HG03439 (cell line): ENCODE results near the gene FZD10.

Experiments used
- ATAC-seq: cut with Tn5 transposase; IDR thresholded peaks from one replicate; pipeline ENCODE4 v1.9.1; 2021; ENCODE audit warnings: mild to moderate bottlenecking, moderate library complexity; ENCODE audit not compliant: unreplicated experiment

Gene FZD10

GRCh38 chr12:130131801-130132200 is 30.5 kb upstream of the FZD10 start:
- ATAC-seq: no peak

- ATAC-seq: no peak
These were observed 29.3 kb upstream of the FZD10 start for GRCh38 chr12:130132831-130133511.

GRCh38 chr12:130133851-130134562 is 28.3 kb upstream of the FZD10 start:
- ATAC-seq: no peak

- ATAC-seq: no peak
These were observed 27.7 kb upstream of the FZD10 start for GRCh38 chr12:130134563-130134915.

- no peak for ATAC-seq
These were observed 25.7 kb upstream of the FZD10 start for GRCh38 chr12:130136509-130137039.

GRCh38 chr12:130137040-130138018 is 24.9 kb upstream of the FZD10 start:
- no peak for ATAC-seq

- ATAC-seq: no peak
These were observed 23.8 kb upstream of the FZD10 start for GRCh38 chr12:130138478-130138877.

- no peak for ATAC-seq
These were observed 22.5 kb upstream of the FZD10 start for GRCh38 chr12:130139567-130140421.

- ATAC-seq: no peak
These were observed 21.2 kb upstream of the FZD10 start for GRCh38 chr12:130141105-130141504.

GRCh38 chr12:130141901-130142683 is 20.2 kb upstream of the FZD10 start:
- ATAC-seq: no peak

- no peak for ATAC-seq
These were observed 19.5 kb upstream of the FZD10 start for GRCh38 chr12:130142736-130143135.

- ATAC-seq: no peak
These were observed 19.1 kb upstream of the FZD10 start for GRCh38 chr12:130143136-130143535.

- no peak for ATAC-seq
These were observed 18.0 kb upstream of the FZD10 start for GRCh38 chr12:130144256-130144655.

GRCh38 chr12:130145731-130146130 is 16.5 kb upstream of the FZD10 start:
- no peak for ATAC-seq

- no peak for ATAC-seq
These were observed 15.9 kb upstream of the FZD10 start for GRCh38 chr12:130146176-130146931.

- no peak for ATAC-seq
These were observed 14.2 kb upstream of the FZD10 start for GRCh38 chr12:130147875-130148596.

- ATAC-seq: no peak
These were observed 10.4 kb upstream of the FZD10 start for GRCh38 chr12:130151846-130152245.

- no peak for ATAC-seq
These were observed 9.9 kb upstream of the FZD10 start for GRCh38 chr12:130152386-130152785.
